Neutrophil (primary cell): ENCODE measurements around the gene ETNK1.
A peak's percentile ranks its signal among the peaks of the same experiment; 100 is the strongest.
"Not testable (repeated sequence)": the region's sequence is repeated elsewhere in the genome, so short reads cannot be mapped to it uniquely, and the experiment has no call there.

Experiments used
- H3K27ac ChIP-seq: fragments of 200-600 bp; sonication (generic); 2 replicates; pipeline ENCODE4 v1.5.1; 2016; ENCODE audit warnings: mild to moderate bottlenecking, moderate library complexity
- H3K27me3 ChIP-seq: fragments of 200-600 bp; sonication (generic); 2 replicates; pipeline ENCODE4 v1.6.0; 2016; ENCODE audit warnings: mild to moderate bottlenecking
- H3K36me3 ChIP-seq: fragments of 200-600 bp; sonication (generic); 2 replicates; pipeline ENCODE4 v1.5.1; 2017
- H3K4me1 ChIP-seq, 2 experiments: fragments of 200-600 bp in 1 of 2; sonication (generic) in 1 of 2; 1 replicate in 1 of 2; 2 replicates in 1 of 2; pipeline versions ENCODE4 v1.5.1 to v1.6.1; 2013 to 2016; ENCODE audit warnings: low read depth in 1 of 2, low read length in 1 of 2, mild to moderate bottlenecking in 1 of 2, moderate library complexity in 1 of 2; ENCODE audit not compliant: control insufficient read depth in 1 of 2, insufficient read depth in 1 of 2
- H3K4me3 ChIP-seq, 2 experiments: fragments of 200-600 bp in 1 of 2; sonication (generic) in 1 of 2; 1 replicate in 1 of 2; 2 replicates in 1 of 2; pipeline ENCODE4 v1.5.1; 2013 to 2016; ENCODE audit warnings: low read depth in 1 of 2, low read length in 1 of 2, mild to moderate bottlenecking in 1 of 2, moderate library complexity in 1 of 2
- H3K9me3 ChIP-seq: fragments of 200-600 bp; sonication (generic); 2 replicates; pipeline ENCODE4 v1.5.1; 2016
- TF ChIP-seq, protein P1 (sequence below): fragments of 200-600 bp; sonication (generic); IDR thresholded peaks from 2 replicates; pipeline ENCODE4 v1.5.1; 2016; ENCODE audit warnings: antibody characterized with exemption

Gene ETNK1

DNA sequence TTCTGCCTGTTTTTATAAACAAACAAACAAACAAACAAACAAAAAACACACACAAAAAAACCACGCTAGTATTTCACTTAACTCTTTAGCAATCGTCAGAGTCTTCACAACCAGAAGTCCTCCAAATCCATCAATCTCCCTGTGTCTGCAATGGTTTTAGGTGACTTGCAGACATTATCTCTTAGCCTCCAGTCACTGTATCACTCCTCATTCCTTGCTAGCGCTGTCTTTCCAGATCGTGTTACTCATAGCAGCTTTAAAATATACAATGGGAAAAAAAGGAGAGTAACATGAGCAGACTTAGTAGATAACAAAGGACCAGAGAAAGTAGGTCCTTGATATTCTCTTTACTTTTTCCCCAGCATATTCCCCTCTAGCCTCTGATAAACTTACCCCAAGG lies 15.5 kb upstream of the ETNK1 start:
- no peak overlapping the region for H3K27ac ChIP-seq
- no peak overlapping the region for H3K4me3 ChIP-seq
- no peaks in the 10 kb centered on the region for H3K36me3 ChIP-seq
- TF ChIP-seq, protein P1, sequence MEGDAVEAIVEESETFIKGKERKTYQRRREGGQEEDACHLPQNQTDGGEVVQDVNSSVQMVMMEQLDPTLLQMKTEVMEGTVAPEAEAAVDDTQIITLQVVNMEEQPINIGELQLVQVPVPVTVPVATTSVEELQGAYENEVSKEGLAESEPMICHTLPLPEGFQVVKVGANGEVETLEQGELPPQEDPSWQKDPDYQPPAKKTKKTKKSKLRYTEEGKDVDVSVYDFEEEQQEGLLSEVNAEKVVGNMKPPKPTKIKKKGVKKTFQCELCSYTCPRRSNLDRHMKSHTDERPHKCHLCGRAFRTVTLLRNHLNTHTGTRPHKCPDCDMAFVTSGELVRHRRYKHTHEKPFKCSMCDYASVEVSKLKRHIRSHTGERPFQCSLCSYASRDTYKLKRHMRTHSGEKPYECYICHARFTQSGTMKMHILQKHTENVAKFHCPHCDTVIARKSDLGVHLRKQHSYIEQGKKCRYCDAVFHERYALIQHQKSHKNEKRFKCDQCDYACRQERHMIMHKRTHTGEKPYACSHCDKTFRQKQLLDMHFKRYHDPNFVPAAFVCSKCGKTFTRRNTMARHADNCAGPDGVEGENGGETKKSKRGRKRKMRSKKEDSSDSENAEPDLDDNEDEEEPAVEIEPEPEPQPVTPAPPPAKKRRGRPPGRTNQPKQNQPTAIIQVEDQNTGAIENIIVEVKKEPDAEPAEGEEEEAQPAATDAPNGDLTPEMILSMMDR: no peak
- H3K4me1 ChIP-seq: no peaks in the 10 kb centered on the region
- H3K9me3 ChIP-seq: peaks cover 7% of the 10 kb centered on the region
- no peaks in the 10 kb centered on the region for H3K27me3 ChIP-seq

DNA sequence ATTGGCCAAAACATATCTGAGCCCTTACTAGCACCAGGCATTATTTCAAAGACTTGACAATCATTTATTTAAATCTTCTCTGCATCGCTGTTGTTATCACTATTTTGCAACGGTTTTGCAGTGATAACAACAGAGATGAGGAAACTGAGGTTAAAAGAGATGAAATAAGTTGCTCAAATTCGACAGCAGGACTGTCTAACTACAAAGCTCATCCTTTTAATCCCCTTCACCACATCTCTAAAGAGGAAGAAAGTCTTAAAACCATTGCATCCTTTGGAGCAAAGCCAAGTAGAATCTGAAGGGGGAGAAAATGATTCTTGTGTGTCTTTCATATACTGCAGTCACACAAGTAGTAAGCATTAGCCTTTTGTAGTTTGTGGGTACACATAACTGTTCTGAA lies 14.8 kb upstream of the ETNK1 start:
- H3K36me3 ChIP-seq: no peaks in the 10 kb centered on the region
- TF ChIP-seq, protein P1: no peak
- H3K27ac ChIP-seq: no peak overlapping the region
- H3K27me3 ChIP-seq: no peaks in the 10 kb centered on the region
- no peak overlapping the region for H3K4me3 ChIP-seq
- peaks cover 7% of the 10 kb centered on the region for H3K9me3 ChIP-seq
- H3K4me1 ChIP-seq: no peaks in the 10 kb centered on the region

DNA sequence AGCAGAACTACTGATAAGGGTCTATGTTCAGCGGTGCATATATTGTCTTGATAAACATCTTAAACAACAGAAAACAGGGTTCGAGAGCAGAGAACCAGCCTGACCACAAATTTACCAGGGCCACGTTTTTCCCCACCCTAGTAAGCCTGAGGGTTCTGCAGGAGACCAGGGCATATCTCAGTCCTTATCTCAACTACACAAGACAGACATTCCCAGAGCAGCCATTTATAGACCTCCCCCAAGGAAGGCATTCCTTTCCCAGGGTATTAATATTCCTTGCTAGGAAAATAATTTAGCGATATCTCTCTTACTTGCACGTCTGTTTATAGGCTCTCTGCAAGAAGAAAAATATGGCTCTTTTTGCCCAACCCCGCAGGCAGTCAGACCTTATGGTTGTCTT lies 12.1 kb upstream of the ETNK1 start:
- H3K9me3 ChIP-seq, H3K4me1 ChIP-seq, H3K27me3 ChIP-seq: not testable (repeated sequence)

DNA sequence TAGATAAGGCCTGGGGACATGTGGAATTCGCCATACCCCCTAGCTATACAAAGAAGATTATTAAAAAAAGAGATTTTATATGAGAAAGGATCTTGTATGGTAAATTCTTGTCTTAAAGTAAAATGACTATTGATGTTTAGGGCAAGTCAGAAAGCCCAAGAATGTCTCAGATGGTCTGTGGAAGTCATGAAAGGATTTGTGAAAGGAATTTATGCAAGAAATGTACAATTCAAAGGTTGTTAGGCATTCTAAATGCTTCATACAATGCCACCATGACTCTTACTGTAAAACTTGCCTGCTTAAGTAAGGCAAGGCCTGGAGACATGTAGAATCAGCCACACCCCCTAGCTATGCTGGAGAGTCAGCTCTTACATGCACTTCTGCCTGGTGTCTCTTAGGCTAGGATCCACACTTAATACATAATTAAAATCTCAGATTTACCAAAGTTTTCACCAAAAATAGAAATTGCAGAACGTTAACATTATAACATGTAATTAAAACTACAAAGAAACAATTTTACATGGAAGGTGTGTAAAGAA lies 8.9 kb upstream of the ETNK1 start:
- no peaks in the 10 kb centered on the region for H3K36me3 ChIP-seq
- H3K27me3 ChIP-seq: no peaks in the 10 kb centered on the region
- TF ChIP-seq, protein P1: no peak
- no peak overlapping the region for H3K4me3 ChIP-seq
- no peaks in the 10 kb centered on the region for H3K4me1 ChIP-seq
- no peak overlapping the region for H3K27ac ChIP-seq
- peaks cover 7% of the 10 kb centered on the region for H3K9me3 ChIP-seq

More for the DNA sequence above, 12.1 kb upstream of the ETNK1 start:
- not testable (repeated sequence) for H3K36me3 ChIP-seq, H3K4me3 ChIP-seq, H3K27ac ChIP-seq

DNA sequence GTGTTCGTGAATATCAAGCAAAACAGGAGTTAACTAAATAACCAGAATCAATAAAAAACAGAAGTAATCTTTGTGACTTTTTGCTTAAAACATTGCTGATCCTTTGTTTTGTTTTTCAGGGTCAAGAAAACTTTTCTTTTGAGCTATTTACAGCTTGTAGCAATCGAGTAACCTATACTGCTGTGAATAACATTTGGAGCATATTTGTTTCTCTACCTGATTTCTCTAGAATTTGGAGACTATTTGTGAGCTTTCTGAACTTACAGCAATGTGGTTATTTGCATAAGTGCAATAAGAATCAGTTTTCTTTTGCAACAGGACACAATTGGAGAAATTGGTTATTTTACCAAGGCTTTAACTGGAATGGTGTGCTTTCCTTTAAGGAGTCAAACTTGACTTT lies 7.3 kb upstream of the ETNK1 start:
- TF ChIP-seq, protein P1: no peak
- Histone ChIP-seq H3K4me3 (no peak overlapping the region), H3K36me3 (no peaks in the 10 kb centered on the region), H3K9me3 (peaks cover 7% of the 10 kb centered on the region), H3K27me3 (peaks cover 5% of the 10 kb centered on the region), H3K4me1 (no peaks in the 10 kb centered on the region), H3K27ac (no peak overlapping the region)

DNA sequence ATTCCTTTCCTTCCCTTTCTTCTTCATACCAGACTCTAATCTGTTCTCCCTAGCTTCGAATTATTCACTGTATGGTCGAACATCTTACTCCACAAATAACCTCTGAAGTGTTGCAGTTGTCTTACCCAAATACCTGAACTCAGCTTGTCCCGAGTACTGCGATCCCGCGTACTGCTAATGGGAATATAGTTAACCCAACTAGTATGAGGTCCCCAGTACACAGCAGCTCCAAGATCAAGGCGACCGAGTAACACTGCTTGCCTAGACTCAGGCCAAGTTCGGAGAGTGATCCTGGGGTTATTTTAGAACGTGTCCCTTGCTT lies 462 bp upstream of the ETNK1 start:
- Histone ChIP-seq H3K27ac (peak overlapping the region; percentile 88), H3K27me3 (peaks cover 5% of the 10 kb centered on the region), H3K4me1 (peaks cover 22 to 28% of the 10 kb centered on the region in 2 experiments), H3K9me3 (no peaks in the 10 kb centered on the region), H3K4me3 (peak overlapping the region; percentile 78 to 80), H3K36me3 (no peaks in the 10 kb centered on the region)
- TF ChIP-seq, protein P1: no peak
